ENCODE data around the gene EDNRA.
"Not testable (repeated sequence)": the region's sequence is repeated elsewhere in the genome, so short reads cannot be mapped to it uniquely, and the experiment has no call there.

The EDNRA gene

DNA sequence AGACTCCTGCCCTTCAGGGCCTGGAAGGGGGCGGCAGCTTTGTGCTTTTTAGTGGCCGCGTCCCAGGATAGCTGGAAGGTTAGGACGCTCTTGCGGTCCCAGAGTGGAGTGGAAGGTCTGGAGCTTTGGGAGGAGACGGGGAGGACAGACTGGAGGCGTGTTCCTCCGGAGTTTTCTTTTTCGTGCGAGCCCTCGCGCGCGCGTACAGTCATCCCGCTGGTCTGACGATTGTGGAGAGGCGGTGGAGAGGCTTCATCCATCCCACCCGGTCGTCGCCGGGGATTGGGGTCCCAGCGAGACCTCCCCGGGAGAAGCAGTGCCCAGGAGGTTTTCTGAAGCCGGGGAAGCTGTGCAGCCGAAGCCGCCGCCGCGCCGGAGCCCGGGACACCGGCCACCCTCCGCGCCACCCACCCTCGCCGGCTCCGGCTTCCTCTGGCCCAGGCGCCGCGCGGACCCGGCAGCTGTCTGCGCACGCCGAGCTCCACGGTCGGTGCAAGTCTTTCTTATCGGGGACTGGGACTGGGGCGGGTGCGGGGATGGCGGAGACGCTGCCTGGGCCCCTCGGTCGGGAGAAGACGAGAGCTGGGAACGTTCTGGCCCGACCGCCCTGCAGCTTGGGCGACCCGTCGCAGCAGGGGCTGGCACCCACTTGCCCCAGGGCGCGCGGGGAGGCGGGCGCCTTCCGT lies at the start of gene EDNRA:
Gene EDNRA, plus strand, starts transcription at position 207 of the 686 bp plus-strand sequence. CDS start 4,585 bp downstream, outside the sequence.
- DNase-seq (ENCODE audit: low read depth in 1 of 2, low spot score in 1 of 2): no peak
- in situ Hi-C loops (cut with HindIII; ENCODE audit: low pct_unique_long_range_greater_than_20kb, low sequenced_read_pairs): no loop called here
- TF ChIP-seq JUND (IDR thresholded peaks at IDR 0.05; ENCODE audit: low read depth): no peak

DNA sequence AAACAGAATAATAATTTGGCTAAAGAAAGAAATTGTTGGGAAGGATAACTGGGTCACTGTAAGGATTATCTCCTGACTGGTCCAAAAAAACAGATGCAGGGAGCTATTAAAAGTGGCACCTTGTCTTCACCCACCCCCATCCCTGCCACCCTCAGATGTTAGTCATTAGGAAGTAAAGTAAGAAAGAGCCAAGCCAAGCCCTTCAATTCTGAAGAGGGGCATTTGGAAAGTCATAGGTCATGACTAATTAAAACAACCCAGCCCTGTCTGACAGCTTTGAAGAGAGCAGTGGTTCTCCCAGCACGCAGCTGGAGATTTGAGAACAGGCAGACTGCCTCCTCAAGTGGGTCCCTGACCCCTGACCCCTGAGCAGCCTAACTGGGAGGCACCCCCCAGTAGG lies 46.5 kb upstream of the EDNRA start:
- DNase-seq (ENCODE audit: low read depth in 1 of 2, low spot score in 1 of 2); in situ Hi-C loops (cut with HindIII; ENCODE audit: low pct_unique_long_range_greater_than_20kb, low sequenced_read_pairs): not testable (repeated sequence)

DNA sequence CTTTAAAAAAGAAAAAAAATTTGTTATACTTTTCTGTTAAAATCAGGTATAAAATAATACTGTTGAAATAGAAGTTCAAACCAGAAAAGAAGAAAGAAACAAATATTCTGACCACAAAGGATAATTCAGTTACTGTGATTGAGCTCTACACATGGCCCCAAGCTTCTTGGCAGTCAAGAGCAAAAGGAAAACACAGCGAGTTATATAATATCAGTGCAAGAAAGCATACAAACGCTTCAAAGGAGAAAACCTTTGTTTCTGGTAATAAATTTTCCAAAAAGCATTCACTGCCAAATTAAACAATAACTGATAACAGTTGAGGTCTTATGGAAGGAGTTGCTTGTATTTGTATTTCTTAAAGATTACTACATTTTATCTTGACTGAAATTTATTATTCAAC lies 40.5 kb upstream of the EDNRA start:
- TF ChIP-seq JUND (IDR thresholded peaks at IDR 0.05; ENCODE audit: low read depth): no peak
- no peak for DNase-seq (ENCODE audit: low read depth in 1 of 2, low spot score in 1 of 2)
- in situ Hi-C loops (cut with HindIII; ENCODE audit: low pct_unique_long_range_greater_than_20kb, low sequenced_read_pairs): no loop called here

DNA sequence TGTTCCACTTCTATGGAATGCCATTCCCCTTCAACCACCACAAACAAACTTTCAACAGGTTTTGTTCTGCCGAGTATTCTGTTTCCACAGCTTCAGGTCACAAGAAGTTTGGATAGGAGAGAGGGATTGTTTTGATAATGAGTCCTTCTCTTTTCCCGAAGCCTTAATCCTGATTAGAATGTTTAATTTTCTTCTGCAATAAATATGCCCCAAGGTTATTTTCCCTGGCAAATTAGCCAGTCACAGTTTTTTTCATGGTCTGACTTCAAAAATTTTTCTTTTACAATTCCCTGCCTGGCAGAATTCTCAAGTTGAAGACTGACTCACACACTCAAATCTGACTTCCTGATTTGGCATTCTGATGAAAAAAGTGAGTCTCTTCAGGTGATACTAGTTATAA lies 33.1 kb upstream of the EDNRA start:
- in situ Hi-C loops (cut with HindIII; ENCODE audit: low pct_unique_long_range_greater_than_20kb, low sequenced_read_pairs): no loop called here
- TF ChIP-seq JUND (IDR thresholded peaks at IDR 0.05; ENCODE audit: low read depth): no peak
- DNase-seq (ENCODE audit: low read depth in 1 of 2, low spot score in 1 of 2): no peak

DNA sequence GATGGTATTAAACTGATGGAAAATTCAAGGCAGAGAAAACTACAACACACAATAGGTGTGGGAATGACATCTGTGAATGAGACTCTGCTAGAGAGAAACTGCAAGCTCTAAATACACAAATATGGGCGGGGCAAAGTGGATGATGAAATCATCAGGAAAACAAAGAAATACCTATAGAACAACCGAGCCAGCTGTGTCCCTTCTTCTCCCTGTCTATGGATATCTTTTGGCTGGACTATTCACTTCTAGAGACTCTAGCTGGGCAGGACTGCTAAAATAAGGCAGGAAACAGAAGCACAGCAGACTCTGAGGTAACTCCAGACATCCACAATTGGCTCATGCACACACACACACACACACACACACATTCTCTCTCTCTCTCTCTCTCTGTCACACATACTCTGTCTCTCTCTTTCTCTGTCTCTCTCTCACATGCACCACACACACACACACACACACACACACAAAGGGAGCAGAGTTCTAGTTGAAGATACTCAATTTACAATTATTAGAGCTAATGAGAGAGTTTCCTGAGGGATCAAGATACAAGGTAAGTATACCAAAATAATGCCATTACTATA lies 27.2 kb upstream of the EDNRA start:
- TF ChIP-seq JUND (IDR thresholded peaks at IDR 0.05; ENCODE audit: low read depth): no peak
- DNase-seq (ENCODE audit: low read depth in 1 of 2, low spot score in 1 of 2): peak in 1 of 2 experiments; percentile 12
- in situ Hi-C loops (cut with HindIII; ENCODE audit: low pct_unique_long_range_greater_than_20kb, low sequenced_read_pairs): no loop called here

DNA sequence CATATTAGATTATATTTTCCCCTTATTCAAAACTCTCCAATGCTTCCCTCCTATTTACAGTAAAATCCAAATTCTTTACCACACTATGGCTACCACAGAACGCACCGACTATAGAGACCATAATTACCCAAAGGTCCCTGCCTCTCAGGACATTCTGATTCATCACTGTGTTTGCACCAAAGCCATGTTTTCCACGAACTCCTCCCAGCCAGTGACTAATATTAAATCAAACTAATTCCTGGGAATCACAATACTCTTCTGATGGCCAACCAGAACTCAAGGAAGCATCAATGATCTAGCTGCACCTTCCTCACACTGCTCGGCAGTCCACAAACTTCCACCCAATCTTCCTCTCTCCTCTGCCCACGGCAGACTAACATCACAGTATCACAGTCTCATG lies 24.2 kb upstream of the EDNRA start:
- DNase-seq (ENCODE audit: low read depth in 1 of 2, low spot score in 1 of 2): no peak
- in situ Hi-C loops (cut with HindIII; ENCODE audit: low pct_unique_long_range_greater_than_20kb, low sequenced_read_pairs): no loop called here
- TF ChIP-seq JUND (IDR thresholded peaks at IDR 0.05; ENCODE audit: low read depth): no peak

DNA sequence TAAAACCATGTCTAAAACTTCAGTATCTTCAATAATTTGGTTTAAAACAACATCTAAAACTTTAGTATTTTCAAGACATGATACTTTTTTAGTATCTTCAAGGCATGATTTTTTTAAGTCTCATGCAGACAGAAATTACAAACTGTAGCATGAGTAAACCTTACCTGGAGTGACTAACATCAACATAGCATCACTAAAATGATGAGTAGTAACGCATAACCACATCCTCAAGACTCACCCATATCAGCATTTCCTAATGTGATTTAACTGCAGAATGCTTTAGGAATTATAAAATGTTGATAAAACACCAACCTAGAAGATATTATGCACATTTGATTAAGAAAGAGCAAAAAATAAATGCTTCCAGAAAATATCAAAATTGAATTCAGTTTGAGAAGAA lies 19.7 kb upstream of the EDNRA start:
- DNase-seq (ENCODE audit: low read depth in 1 of 2, low spot score in 1 of 2): no peak
- no peak for TF ChIP-seq JUND (IDR thresholded peaks at IDR 0.05; ENCODE audit: low read depth)
- in situ Hi-C loops (cut with HindIII; ENCODE audit: low pct_unique_long_range_greater_than_20kb, low sequenced_read_pairs): no loop called here

DNA sequence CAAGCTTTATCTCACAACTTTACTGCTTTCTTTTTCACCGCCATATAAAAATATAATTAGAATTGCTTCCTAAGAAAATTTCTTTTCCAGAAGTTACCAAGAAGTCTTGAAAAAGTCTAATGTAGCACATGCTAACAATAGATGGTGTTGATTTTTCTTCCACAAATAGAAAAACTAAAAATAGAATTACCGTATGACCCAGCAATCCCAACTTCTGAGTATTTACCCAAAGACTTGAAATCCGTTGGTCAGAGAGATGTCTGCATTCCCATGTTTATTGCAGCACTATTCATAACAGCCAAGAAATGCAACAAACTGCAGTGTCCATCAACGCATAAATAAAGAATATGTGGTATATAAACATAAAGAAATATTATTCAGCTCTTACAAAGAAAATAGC lies 17.8 kb upstream of the EDNRA start:
- TF ChIP-seq JUND (IDR thresholded peaks at IDR 0.05; ENCODE audit: low read depth): no peak
- DNase-seq (ENCODE audit: low read depth in 1 of 2, low spot score in 1 of 2): no peak
- in situ Hi-C loops (cut with HindIII; ENCODE audit: low pct_unique_long_range_greater_than_20kb, low sequenced_read_pairs): no loop called here

DNA sequence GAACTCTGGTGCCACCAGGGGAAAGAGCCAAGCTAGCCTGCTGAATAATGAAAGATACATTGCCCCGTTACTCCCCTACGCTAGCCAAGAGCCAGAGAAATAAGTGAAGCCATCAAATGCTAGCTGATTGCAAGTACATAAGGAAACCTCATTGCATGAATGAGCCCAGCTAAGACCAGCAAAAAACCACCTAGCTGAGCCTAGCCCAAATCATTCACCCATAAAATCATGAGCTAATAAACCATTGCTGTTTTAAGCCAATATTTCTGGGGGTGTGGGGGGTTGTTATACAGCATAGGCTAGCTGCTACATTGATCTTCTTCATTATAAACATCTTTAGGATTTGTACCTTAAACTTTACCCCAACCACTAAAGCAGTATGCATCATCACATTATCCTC lies 15.4 kb upstream of the EDNRA start:
- DNase-seq (ENCODE audit: low read depth in 1 of 2, low spot score in 1 of 2): no peak
- TF ChIP-seq JUND (IDR thresholded peaks at IDR 0.05; ENCODE audit: low read depth): no peak
- in situ Hi-C loops (cut with HindIII; ENCODE audit: low pct_unique_long_range_greater_than_20kb, low sequenced_read_pairs): no loop called here

DNA sequence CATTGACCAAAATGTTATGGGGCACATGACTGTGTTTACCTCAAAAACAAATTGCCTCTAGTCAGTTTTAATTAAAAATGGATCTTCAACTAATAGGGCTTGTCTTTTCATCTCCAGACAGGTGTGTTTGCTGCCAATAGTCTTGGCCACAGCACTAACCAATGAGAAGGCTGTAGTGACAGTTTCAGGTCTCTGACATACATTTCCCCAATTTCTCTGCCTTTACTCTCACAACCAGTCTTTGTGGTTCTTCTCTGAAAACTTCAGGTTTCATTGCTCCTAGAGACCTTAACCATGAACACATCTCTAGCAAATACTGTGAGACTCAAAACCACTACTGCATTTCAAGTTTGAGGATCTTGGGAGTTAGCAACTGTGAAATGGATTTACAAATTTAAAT lies 3.5 kb upstream of the EDNRA start:
- in situ Hi-C loops (cut with HindIII; ENCODE audit: low pct_unique_long_range_greater_than_20kb, low sequenced_read_pairs): no loop called here
- TF ChIP-seq JUND (IDR thresholded peaks at IDR 0.05; ENCODE audit: low read depth): no peak
- DNase-seq (ENCODE audit: low read depth in 1 of 2, low spot score in 1 of 2): no peak

DNA sequence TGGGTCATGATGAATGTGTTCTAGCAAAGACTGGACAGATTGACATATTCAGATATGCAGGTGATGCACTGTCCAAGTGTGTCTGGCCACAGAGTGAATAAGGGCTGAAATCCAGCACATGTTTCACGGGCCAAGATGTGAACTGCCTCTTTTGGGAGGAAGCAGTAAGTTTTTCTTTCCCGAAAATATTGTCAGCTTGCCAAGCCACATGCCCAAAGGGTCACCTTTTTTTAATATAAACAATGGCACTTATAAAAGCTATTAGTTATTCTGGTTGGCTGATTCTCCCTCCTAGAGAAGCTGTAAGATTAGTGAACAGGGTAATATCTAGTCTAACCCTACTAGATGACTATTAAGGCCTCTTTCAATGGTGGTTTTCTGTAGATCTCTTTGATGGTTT lies 1.5 kb upstream of the EDNRA start:
- DNase-seq (ENCODE audit: low read depth in 1 of 2, low spot score in 1 of 2): no peak
- in situ Hi-C loops (cut with HindIII; ENCODE audit: low pct_unique_long_range_greater_than_20kb, low sequenced_read_pairs): no loop called here
- TF ChIP-seq JUND (IDR thresholded peaks at IDR 0.05; ENCODE audit: low read depth): no peak

DNA sequence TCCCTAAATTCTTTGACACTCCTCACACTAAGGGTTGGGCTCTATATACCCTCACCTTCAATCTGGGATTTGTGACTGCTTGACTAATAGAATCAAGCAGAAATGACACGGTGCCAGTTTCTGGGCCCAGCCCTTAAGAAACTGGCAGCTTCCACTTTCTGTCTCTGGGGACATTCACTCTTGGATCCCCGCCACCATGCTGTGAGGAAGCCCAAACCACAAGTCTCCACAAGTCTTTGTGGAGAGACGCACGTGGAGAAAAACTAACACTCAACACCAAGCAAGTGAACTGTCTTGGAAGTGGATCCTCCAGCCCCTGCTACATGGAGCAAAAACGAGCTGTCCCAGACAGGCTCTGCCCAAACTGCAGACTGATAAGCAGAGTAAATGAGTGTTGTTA lies 1.1 kb upstream of the EDNRA start:
- in situ Hi-C loops (cut with HindIII; ENCODE audit: low pct_unique_long_range_greater_than_20kb, low sequenced_read_pairs): no loop called here
- TF ChIP-seq JUND (IDR thresholded peaks at IDR 0.05; ENCODE audit: low read depth): no peak
- DNase-seq (ENCODE audit: low read depth in 1 of 2, low spot score in 1 of 2): peak in 1 of 2 experiments; percentile 4

DNA sequence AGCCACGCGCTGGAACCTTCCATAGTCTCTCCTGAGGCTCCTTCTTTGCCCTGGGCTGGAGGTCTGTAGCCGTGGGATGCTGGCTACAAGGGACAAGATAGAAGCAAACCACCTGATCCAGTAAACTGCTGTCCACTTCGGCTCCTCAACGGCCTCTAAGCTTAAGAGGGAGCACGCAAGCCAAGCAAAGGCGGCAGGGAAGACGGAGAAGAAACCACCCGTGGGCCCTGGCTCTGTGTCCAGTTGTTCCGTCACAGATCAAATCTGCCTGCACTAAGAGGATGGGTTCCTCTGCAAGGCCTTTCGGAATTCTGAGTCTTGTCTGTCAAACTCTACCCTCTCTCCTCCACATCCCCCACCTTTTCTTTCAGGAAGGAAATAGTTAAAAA lies 401 bp upstream of the EDNRA start:
- TF ChIP-seq JUND (IDR thresholded peaks at IDR 0.05; ENCODE audit: low read depth): no peak
- DNase-seq (ENCODE audit: low read depth in 1 of 2, low spot score in 1 of 2): no peak
- in situ Hi-C loops (cut with HindIII; ENCODE audit: low pct_unique_long_range_greater_than_20kb, low sequenced_read_pairs): no loop called here

DNA sequence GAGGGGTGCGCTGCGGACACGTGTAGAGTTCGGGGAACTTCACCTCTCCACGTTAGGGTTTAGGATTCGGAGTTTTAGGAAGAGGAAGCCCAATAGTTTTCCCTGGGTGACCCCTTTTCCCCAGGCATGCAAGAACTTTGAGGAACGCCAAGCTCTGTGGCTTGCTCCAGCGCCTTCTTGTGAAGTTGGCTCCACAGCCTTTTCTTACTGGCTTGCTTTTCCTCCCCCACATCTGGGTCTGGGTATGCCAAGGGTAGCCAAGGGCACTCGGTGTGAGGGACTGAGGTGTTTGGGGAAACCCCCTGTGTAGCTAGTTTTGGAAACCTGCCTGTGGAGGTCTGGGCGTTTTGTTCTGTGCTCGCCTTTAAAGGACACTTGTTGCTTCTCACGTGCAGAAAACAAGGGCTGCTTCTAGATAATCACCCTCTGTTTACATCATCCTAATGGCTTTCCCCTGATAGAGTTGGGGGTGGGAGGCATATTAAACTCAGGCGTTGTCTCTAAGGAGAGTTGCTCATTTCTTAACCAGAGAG lies 746 bp downstream of the EDNRA start:
- no peak for TF ChIP-seq JUND (IDR thresholded peaks at IDR 0.05; ENCODE audit: low read depth)
- in situ Hi-C loops (cut with HindIII; ENCODE audit: low pct_unique_long_range_greater_than_20kb, low sequenced_read_pairs): no loop called here
- no peak for DNase-seq (ENCODE audit: low read depth in 1 of 2, low spot score in 1 of 2)
